ENCODE measurements around the gene SH3PXD2A.

DNA sequence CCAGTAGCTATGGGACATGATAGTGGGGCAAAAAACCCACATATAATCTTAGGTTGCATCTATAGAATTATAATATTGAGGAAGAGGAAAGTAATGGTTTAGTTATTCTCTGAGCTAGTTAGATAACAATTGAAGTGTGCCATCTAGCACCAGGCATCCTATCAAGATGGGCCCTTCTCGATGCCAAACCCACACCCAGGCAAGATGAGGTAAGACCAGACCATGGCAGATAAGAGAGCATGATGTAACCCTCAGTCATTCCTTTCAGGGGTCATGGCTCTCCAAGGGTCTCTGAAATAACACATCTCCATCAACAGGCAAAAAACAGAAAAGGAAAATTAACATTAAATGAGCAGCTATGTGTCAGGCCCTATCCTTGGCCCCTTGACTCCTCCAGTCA lies 128.7 kb downstream of the SH3PXD2A start:
- no peak for TF ChIP-seq GATA2 (IDR thresholded peaks at IDR 0.05; ENCODE audit: low read depth, low read length)
- no peak for TF ChIP-seq GATA3 (IDR thresholded peaks at IDR 0.05; ENCODE audit: low read depth, low read length)

Data from SH-SY5Y (cell line).